Transverse colon (tissue), 3 donors: ENCODE data around the gene PDLIM1.

Experiments
- POLR2A ChIP-seq: fragments of 450-650 bp; IDR thresholded peaks from one replicate; pipeline ENCODE4 v1.6.1; 2016; ENCODE audit warnings: antibody characterized with exemption, mild to moderate bottlenecking, moderate library complexity
- POLR2AphosphoS5 ChIP-seq, 3 donors: sonication (generic); formaldehyde crosslinking; IDR thresholded peaks; one replicate each; pipeline ENCODE4 v1.6.1; 2016; ENCODE audit warnings: antibody characterized with exemption in 3 of 3

DNA sequence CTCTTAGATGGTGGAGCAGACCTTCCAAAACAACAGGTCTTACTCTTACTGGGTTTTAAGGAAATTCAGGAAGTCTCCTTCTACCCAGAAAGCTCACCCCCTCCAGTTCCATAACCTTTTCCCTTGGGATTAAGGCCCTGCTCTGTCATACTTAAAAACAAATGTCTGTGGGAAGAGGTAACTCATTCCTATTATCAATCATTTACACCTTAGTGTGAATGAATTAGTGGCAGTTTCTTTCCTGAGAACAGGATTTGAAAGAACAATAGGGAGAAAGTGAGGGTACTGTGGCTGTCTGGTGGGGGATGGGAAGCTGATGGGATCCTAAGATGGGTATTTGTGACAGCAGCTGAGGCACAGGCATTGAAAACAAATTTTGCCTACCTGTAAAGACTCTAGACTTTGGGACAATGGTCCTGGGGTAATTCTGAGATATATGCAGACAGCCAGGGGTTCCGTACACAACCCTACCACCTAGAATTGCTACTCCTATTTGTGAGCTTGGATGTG, 22.2 kb upstream of the PDLIM1 start:
- no peak for TF ChIP-seq POLR2A
- no peak for TF ChIP-seq POLR2AphosphoS5 (IDR thresholded peaks at IDR 0.05)
